HCT116 (cell line): ENCODE data around the gene PTPRR. TPM values are rescaled to one million over a fixed set of nuclear protein-coding genes. Genes with fewer than 3 reads are reported as not detected.
A peak's percentile ranks its signal among the peaks of the same experiment; 100 is the strongest.

Source experiments
- ATAC-seq: fragments of 200-7000 bp; cut with Tn5 transposase; 2 replicates; pipeline ENCODE4 v1.9.1; 2020; ENCODE audit warnings: mild to moderate bottlenecking, moderate library complexity
- BruUV-seq: library from RNA; stranded (reverse); fragments of 400-500 nt; replicated peaks from 2 replicates; lab custom pipeline; 2021; lab: Mats Ljungman, UMichigan
- CTCF ChIA-PET: fragments of 300-600 bp; sonication (Branson Sonifier 250); formaldehyde crosslinking; loops from one replicate; lab custom pipeline; 2021; ENCODE audit warnings: antibody characterized with exemption; lab: Charles Lee
- POLR2A ChIA-PET: fragments of 300-600, 350-600 bp; sonication (Branson Sonifier 250); formaldehyde crosslinking; loops from one replicate; lab custom pipeline; 2021; ENCODE audit warnings: antibody characterized with exemption; lab: Charles Lee
- RAD21 ChIA-PET, 2 experiments: fragments of 300-600 bp; sonication (Branson Sonifier 250); formaldehyde crosslinking; loops; one replicate each; lab custom pipeline; 2023; ENCODE audit warnings: low total read pairs in 2 of 2; ENCODE audit not compliant: uncharacterized antibody in 2 of 2, unreplicated experiment in 2 of 2, low non-redundant PET in 1 of 2; lab: Charles Lee
- DNase-seq: peaks from one replicate; pipeline ENCODE4 v3.0.0-alpha.2; 2010; ENCODE audit warnings: low read depth, low spot score
- H2AFZ ChIP-seq: fragments of 200-600 bp; shearing (Covaris generic), sonication (generic); 2 replicates; pipeline ENCODE4 v1.6.1; 2017; ENCODE audit warnings: low read depth, mixed run types, mixed read lengths, antibody characterized with exemption, low read length; ENCODE audit not compliant: poor library complexity, severe bottlenecking
- H3K27ac ChIP-seq: 2 replicates; pipeline ENCODE4 v1.5.1; 2012; ENCODE audit warnings: low read depth, low read length
- H3K27me3 ChIP-seq: fragments of 200-600 bp; sonication (generic); 2 replicates; pipeline ENCODE4 v1.6.1; 2016; ENCODE audit warnings: mixed run types, low read length, mixed read lengths; ENCODE audit not compliant: insufficient read depth
- H3K36me3 ChIP-seq, 2 experiments: fragments of 200-500 bp in 1 of 2; fragments of 200-600 bp in 1 of 2; sonication (Bioruptor generic) in 1 of 2; sonication (generic) in 1 of 2; 2 replicates each; pipeline versions ENCODE4 v1.5.1 to v1.6.1; 2014 to 2016; ENCODE audit warnings: low read length in 2 of 2, inconsistent platforms in 1 of 2, mixed read lengths in 1 of 2, mixed run types in 1 of 2; ENCODE audit not compliant: insufficient read depth in 2 of 2, control insufficient read depth in 1 of 2
- H3K4me1 ChIP-seq, 2 experiments: fragments of 200-600 bp in 1 of 2; sonication (generic) in 1 of 2; 2 replicates each; pipeline versions ENCODE4 v1.5.1 to v1.6.1; 2012 to 2017; ENCODE audit warnings: low read length in 2 of 2, inconsistent platforms in 1 of 2, mild to moderate bottlenecking in 1 of 2, mixed read lengths in 1 of 2, mixed run types in 1 of 2, moderate library complexity in 1 of 2; ENCODE audit not compliant: insufficient read depth in 2 of 2, control insufficient read depth in 1 of 2
- H3K4me2 ChIP-seq: fragments of 200-600 bp; sonication (generic); 2 replicates; pipeline ENCODE4 v1.6.1; 2017; ENCODE audit warnings: mixed run types, low read length, mixed read lengths
- H3K4me3 ChIP-seq, 2 experiments: fragments of 200-600 bp in 1 of 2; sonication (generic) in 1 of 2; replicated peaks in 1 of 2; 2 replicates each; pipeline ENCODE4 v1.5.1; 2011 to 2016; ENCODE audit warnings: low read length in 2 of 2, control low read depth in 1 of 2, low read depth in 1 of 2, mild to moderate bottlenecking in 1 of 2, mixed read lengths in 1 of 2, mixed run types in 1 of 2
- H3K79me2 ChIP-seq: fragments of 200-600 bp; sonication (generic); 2 replicates; pipeline ENCODE4 v1.6.1; 2017; ENCODE audit warnings: mild to moderate bottlenecking, mixed run types, low read length, moderate library complexity, mixed read lengths; ENCODE audit not compliant: insufficient read depth
- H3K9ac ChIP-seq: fragments of 200-600 bp; sonication (generic); 2 replicates; pipeline ENCODE4 v1.6.1; 2016; ENCODE audit warnings: low read length, mixed read lengths
- H3K9me2 ChIP-seq: fragments of 200-600 bp; sonication (generic), shearing (Covaris generic); 2 replicates; pipeline ENCODE4 v1.6.1; 2017; ENCODE audit warnings: mixed run types, mild to moderate bottlenecking, moderate library complexity; ENCODE audit not compliant: insufficient read depth
- H3K9me3 ChIP-seq, 2 experiments: fragments of 200-500 bp in 1 of 2; fragments of 200-600 bp in 1 of 2; sonication (Bioruptor generic) in 1 of 2; sonication (generic) in 1 of 2; 2 replicates each; pipeline ENCODE4 v1.6.1; 2014 to 2017; ENCODE audit warnings: low read length in 2 of 2, mixed read lengths in 2 of 2, inconsistent platforms in 1 of 2, low read depth in 1 of 2, mild to moderate bottlenecking in 1 of 2, mixed run types in 1 of 2, moderate library complexity in 1 of 2; ENCODE audit not compliant: control insufficient read depth in 1 of 2, insufficient read depth in 1 of 2
- H4K20me1 ChIP-seq: fragments of 200-600 bp; sonication (generic), shearing (Covaris generic); 2 replicates; pipeline ENCODE4 v1.6.1; 2017; ENCODE audit warnings: mixed run types, mild to moderate bottlenecking, moderate library complexity; ENCODE audit not compliant: insufficient read depth
- CBX3 ChIP-seq: IDR thresholded peaks from 2 replicates; pipeline ENCODE4 v1.6.1; 2012; ENCODE audit warnings: low read depth
- CEBPB ChIP-seq: IDR thresholded peaks from 2 replicates; pipeline ENCODE4 v1.6.1; 2012; ENCODE audit warnings: low read depth
- ELF1 ChIP-seq: IDR thresholded peaks from 2 replicates; pipeline ENCODE4 v1.6.1; 2012; ENCODE audit warnings: low read depth, borderline replicate concordance
- JUND ChIP-seq: IDR thresholded peaks from 2 replicates; pipeline ENCODE4 v1.6.1; 2012
- POLR2AphosphoS5 ChIP-seq: IDR thresholded peaks from 2 replicates; pipeline ENCODE4 v1.6.1; 2011; ENCODE audit warnings: mild to moderate bottlenecking, low read depth, low read length, moderate library complexity
- RAD21 ChIP-seq: IDR thresholded peaks from 2 replicates; pipeline ENCODE4 v1.6.1; 2012; ENCODE audit warnings: low read depth, mild to moderate bottlenecking
- SP1 ChIP-seq: IDR thresholded peaks from 2 replicates; pipeline ENCODE4 v1.6.1; 2012; ENCODE audit warnings: low read depth
- ZNF274 ChIP-seq: fragments of 200-500 bp; sonication (Bioruptor generic); IDR thresholded peaks from 2 replicates; pipeline ENCODE4 v1.6.1; 2014; ENCODE audit warnings: mild to moderate bottlenecking, low read depth, low read length, inconsistent platforms
- intact Hi-C: fragments of 100-400 bp; cut with micrococcal nuclease; formaldehyde crosslinking; loops from 2 replicates; pipeline ENCODE4 v1.10.0; 2022
- total RNA-seq: library from RNA; stranded (reverse); gene quantifications from one replicate; pipeline ENCODE4 v1.2.1, GENCODE V29; 2021; ENCODE audit not compliant: unreplicated experiment
- TF ChIP-seq, protein P1 (sequence below): IDR thresholded peaks from 2 replicates; pipeline ENCODE4 v1.6.1; 2012; ENCODE audit warnings: low read depth
- TF ChIP-seq, protein P2 (sequence below), 3 experiments: fragments of 200-600 bp in 1 of 3; sonication (generic) in 1 of 3; IDR thresholded peaks in 2 of 3; conservative IDR thresholded peaks in 1 of 3; 2 replicates each; pipeline ENCODE4 v1.5.1; 2012 to 2017; ENCODE audit warnings: low read depth in 2 of 3, low read length in 2 of 3, antibody characterized with exemption in 1 of 3, borderline replicate concordance in 1 of 3, control low read depth in 1 of 3, mild to moderate bottlenecking in 1 of 3, mixed read lengths in 1 of 3, mixed run types in 1 of 3, moderate library complexity in 1 of 3; ENCODE audit not compliant: insufficient read depth in 1 of 3

PTPRR gene
- total RNA-seq, 1 experiment from 2014 or later = 0.27 TPM

GRCh38 chr12:70691018-70691672 lies 229.4 kb downstream of the PTPRR start:
- Histone ChIP-seq H3K27me3 (no peaks in the 10 kb centered on the region), H3K9me2 (no peaks in the 10 kb centered on the region), H3K27ac (no peak overlapping the region), H3K4me3 (no peak overlapping the region), H4K20me1 (no peaks in the 10 kb centered on the region), H3K9me3 (no peaks in the 10 kb centered on the region), H3K79me2 (no peaks in the 10 kb centered on the region), H3K9ac (no peak overlapping the region), H3K4me2 (no peak overlapping the region), H3K36me3 (no peaks in the 10 kb centered on the region), H3K4me1 (peaks cover 0 to 7% of the 10 kb centered on the region in 2 experiments; a peak in 1 of 4 replicates), H2AFZ (peak overlapping the region; percentile 5)
- no TSS peak for BruUV-seq
- DNase-seq = no peak
- intact Hi-C loops = no loop called here
- CTCF ChIA-PET = no interaction called here
- no peak for ATAC-seq
- no peak for TF ChIP-seq CEBPB
- TF ChIP-seq CBX3 = no peak
- TF ChIP-seq, protein P1, sequence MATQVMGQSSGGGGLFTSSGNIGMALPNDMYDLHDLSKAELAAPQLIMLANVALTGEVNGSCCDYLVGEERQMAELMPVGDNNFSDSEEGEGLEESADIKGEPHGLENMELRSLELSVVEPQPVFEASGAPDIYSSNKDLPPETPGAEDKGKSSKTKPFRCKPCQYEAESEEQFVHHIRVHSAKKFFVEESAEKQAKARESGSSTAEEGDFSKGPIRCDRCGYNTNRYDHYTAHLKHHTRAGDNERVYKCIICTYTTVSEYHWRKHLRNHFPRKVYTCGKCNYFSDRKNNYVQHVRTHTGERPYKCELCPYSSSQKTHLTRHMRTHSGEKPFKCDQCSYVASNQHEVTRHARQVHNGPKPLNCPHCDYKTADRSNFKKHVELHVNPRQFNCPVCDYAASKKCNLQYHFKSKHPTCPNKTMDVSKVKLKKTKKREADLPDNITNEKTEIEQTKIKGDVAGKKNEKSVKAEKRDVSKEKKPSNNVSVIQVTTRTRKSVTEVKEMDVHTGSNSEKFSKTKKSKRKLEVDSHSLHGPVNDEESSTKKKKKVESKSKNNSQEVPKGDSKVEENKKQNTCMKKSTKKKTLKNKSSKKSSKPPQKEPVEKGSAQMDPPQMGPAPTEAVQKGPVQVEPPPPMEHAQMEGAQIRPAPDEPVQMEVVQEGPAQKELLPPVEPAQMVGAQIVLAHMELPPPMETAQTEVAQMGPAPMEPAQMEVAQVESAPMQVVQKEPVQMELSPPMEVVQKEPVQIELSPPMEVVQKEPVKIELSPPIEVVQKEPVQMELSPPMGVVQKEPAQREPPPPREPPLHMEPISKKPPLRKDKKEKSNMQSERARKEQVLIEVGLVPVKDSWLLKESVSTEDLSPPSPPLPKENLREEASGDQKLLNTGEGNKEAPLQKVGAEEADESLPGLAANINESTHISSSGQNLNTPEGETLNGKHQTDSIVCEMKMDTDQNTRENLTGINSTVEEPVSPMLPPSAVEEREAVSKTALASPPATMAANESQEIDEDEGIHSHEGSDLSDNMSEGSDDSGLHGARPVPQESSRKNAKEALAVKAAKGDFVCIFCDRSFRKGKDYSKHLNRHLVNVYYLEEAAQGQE = no peak
- TF ChIP-seq RAD21 = no peak
- TF ChIP-seq JUND = no peak
- TF ChIP-seq POLR2AphosphoS5 = no peak
- no peak for TF ChIP-seq ZNF274
- TF ChIP-seq SP1 = no peak
- TF ChIP-seq ELF1 = no peak
- TF ChIP-seq, protein P2, sequence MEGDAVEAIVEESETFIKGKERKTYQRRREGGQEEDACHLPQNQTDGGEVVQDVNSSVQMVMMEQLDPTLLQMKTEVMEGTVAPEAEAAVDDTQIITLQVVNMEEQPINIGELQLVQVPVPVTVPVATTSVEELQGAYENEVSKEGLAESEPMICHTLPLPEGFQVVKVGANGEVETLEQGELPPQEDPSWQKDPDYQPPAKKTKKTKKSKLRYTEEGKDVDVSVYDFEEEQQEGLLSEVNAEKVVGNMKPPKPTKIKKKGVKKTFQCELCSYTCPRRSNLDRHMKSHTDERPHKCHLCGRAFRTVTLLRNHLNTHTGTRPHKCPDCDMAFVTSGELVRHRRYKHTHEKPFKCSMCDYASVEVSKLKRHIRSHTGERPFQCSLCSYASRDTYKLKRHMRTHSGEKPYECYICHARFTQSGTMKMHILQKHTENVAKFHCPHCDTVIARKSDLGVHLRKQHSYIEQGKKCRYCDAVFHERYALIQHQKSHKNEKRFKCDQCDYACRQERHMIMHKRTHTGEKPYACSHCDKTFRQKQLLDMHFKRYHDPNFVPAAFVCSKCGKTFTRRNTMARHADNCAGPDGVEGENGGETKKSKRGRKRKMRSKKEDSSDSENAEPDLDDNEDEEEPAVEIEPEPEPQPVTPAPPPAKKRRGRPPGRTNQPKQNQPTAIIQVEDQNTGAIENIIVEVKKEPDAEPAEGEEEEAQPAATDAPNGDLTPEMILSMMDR (IDR thresholded peaks at IDR 0.05 in 2 of 3, conservative IDR thresholded peaks at IDR 0.05 in 1 of 3; ENCODE audit: borderline replicate concordance in 1 of 3, insufficient read depth in 1 of 3, low read depth in 2 of 3, low read length in 2 of 3) = no peak
- POLR2A ChIA-PET = no interaction called here
- RAD21 ChIA-PET = no interaction called here
